HepG2 (cell line): ENCODE measurements around the gene ARMC5. TPM values are rescaled to one million over a fixed set of nuclear protein-coding genes. Genes with fewer than 3 reads are reported as not detected.

ENCODE experiments used
- CCDC6 ChIP-seq: sonication (generic); formaldehyde crosslinking; IDR thresholded peaks from 2 replicates; pipeline ENCODE4 v1.8.1; 2022; ENCODE audit warnings: mild to moderate bottlenecking, missing genetic modification reagents, moderate library complexity
- CREM ChIP-seq, 2 experiments: sonication (generic) in 1 of 2; formaldehyde crosslinking in 1 of 2; IDR thresholded peaks; 2 replicates each; pipeline versions ENCODE4 v1.4.0 to v1.6.1; 2016 to 2020; ENCODE audit warnings: antibody characterized with exemption in 1 of 2, mild to moderate bottlenecking in 1 of 2, missing genetic modification reagents in 1 of 2
- EEA1 ChIP-seq: sonication (generic); formaldehyde crosslinking; IDR thresholded peaks from 2 replicates; pipeline ENCODE4 v1.5.1; 2020; ENCODE audit warnings: mild to moderate bottlenecking, missing genetic modification reagents, borderline replicate concordance
- FOXK1 ChIP-seq: sonication (generic); formaldehyde crosslinking; IDR thresholded peaks from 2 replicates; pipeline ENCODE4 v1.4.0; 2020; ENCODE audit warnings: low read depth, missing genetic modification reagents, borderline replicate concordance
- HDAC2 ChIP-seq: sonication (generic); formaldehyde crosslinking; IDR thresholded peaks from 2 replicates; pipeline ENCODE4 v1.4.0; 2020; ENCODE audit warnings: missing genetic modification reagents
- PLRG1 ChIP-seq: fragments of 450-650 bp; conservative IDR thresholded peaks from 2 replicates; pipeline ENCODE4 v1.6.1; 2016
- RFX1 ChIP-seq: fragments of 450-650 bp; IDR thresholded peaks from 2 replicates; pipeline ENCODE4 v1.6.1; 2017
- RFX5 ChIP-seq: IDR thresholded peaks from 2 replicates; pipeline ENCODE4 v1.6.1; 2011; ENCODE audit warnings: low read depth, low read length, improper control_type of control experiment
- SMAD9 ChIP-seq: sonication (generic); formaldehyde crosslinking; IDR thresholded peaks from 2 replicates; pipeline ENCODE4 v1.5.1; 2020; ENCODE audit warnings: mild to moderate bottlenecking, missing genetic modification reagents
- THAP11 ChIP-seq: IDR thresholded peaks from 2 replicates; pipeline ENCODE4 v1.6.1; 2016; ENCODE audit warnings: missing biosample characterization, missing genetic modification reagents
- ZNF24 ChIP-seq: fragments of 450-650 bp; IDR thresholded peaks from 2 replicates; pipeline ENCODE4 v1.6.1; 2017; ENCODE audit warnings: antibody characterized with exemption, mild to moderate bottlenecking
- ZNF383 ChIP-seq: sonication (generic); formaldehyde crosslinking; IDR thresholded peaks from 2 replicates; pipeline ENCODE4 v1.4.0; 2020; ENCODE audit warnings: missing genetic modification reagents, mild to moderate bottlenecking, borderline replicate concordance
- ZNF460 ChIP-seq: sonication (generic); formaldehyde crosslinking; IDR thresholded peaks from 2 replicates; pipeline ENCODE4 v1.5.1; 2020; ENCODE audit warnings: missing genetic modification reagents, mild to moderate bottlenecking, borderline replicate concordance
- ZNF567 ChIP-seq: sonication (generic); formaldehyde crosslinking; IDR thresholded peaks from 2 replicates; pipeline ENCODE4 v1.8.1; 2023; ENCODE audit warnings: mild to moderate bottlenecking, missing genetic modification reagents, borderline replicate concordance
- ZNF747 ChIP-seq: sonication (generic); formaldehyde crosslinking; IDR thresholded peaks from 2 replicates; pipeline ENCODE4 v1.8.1; 2023; ENCODE audit warnings: missing genetic modification reagents, mild to moderate bottlenecking, borderline replicate concordance
- polyA plus RNA-seq, 8 experiments: library from polyadenylated mRNA; depleted of rRNA in 3 of 8; stranded (reverse) in 7 of 8; unstranded in 1 of 8; fragments of >200 nt; fragmentation: Illumina TruSeq in 4 of 8; extraction: Trizol in 4 of 8; gene quantifications; 2 replicates each; pipeline versions ENCODE4 v1.2.1 to v1.2.3, GENCODE V29; 2011 to 2016; ENCODE audit warnings: low read depth in 4 of 8, missing spikeins in 1 of 8, mixed read lengths in 1 of 8; ENCODE audit not compliant: insufficient read depth in 1 of 8
- total RNA-seq, 5 experiments: library from RNA; depleted of rRNA; stranded (reverse); fragments of >200 nt; fragmentation: Illumina TruSeq; extraction: Trizol; gene quantifications; 2 replicates each; pipeline ENCODE4 v1.2.3, GENCODE V29; 2016; ENCODE audit warnings: low read depth in 1 of 5
- TF ChIP-seq, protein P1 (sequence below), 2 experiments: sonication (generic) in 1 of 2; formaldehyde crosslinking in 1 of 2; IDR thresholded peaks; 2 replicates each; pipeline versions ENCODE4 v1.4.0 to v1.6.1; 2018 to 2020; ENCODE audit warnings: missing genetic modification reagents in 2 of 2, borderline replicate concordance in 1 of 2, low read depth in 1 of 2, mild to moderate bottlenecking in 1 of 2, missing biosample characterization in 1 of 2
- TF ChIP-seq, protein P2 (sequence below): sonication (generic); formaldehyde crosslinking; IDR thresholded peaks from 2 replicates; pipeline ENCODE4 v1.5.0; 2020; ENCODE audit warnings: missing genetic modification reagents
- TF ChIP-seq, protein P3 (sequence below): IDR thresholded peaks from 2 replicates; pipeline ENCODE4 v1.6.1; 2016
- TF ChIP-seq, protein P4 (sequence below): sonication (generic); formaldehyde crosslinking; IDR thresholded peaks from 2 replicates; pipeline ENCODE4 v1.4.0; 2020; ENCODE audit warnings: missing genetic modification reagents
- TF ChIP-seq, protein P5 (sequence below): sonication (generic); formaldehyde crosslinking; IDR thresholded peaks from 2 replicates; pipeline ENCODE4 v1.5.1; 2020; ENCODE audit warnings: missing genetic modification reagents, mild to moderate bottlenecking, borderline replicate concordance

ARMC5 gene
- total and polyA plus RNA-seq, 2 of the 13 experiments (the other 11 are each of a cell fraction or from before 2014, with no cell fraction given), result 10.8 to 22.3 TPM

DNA sequence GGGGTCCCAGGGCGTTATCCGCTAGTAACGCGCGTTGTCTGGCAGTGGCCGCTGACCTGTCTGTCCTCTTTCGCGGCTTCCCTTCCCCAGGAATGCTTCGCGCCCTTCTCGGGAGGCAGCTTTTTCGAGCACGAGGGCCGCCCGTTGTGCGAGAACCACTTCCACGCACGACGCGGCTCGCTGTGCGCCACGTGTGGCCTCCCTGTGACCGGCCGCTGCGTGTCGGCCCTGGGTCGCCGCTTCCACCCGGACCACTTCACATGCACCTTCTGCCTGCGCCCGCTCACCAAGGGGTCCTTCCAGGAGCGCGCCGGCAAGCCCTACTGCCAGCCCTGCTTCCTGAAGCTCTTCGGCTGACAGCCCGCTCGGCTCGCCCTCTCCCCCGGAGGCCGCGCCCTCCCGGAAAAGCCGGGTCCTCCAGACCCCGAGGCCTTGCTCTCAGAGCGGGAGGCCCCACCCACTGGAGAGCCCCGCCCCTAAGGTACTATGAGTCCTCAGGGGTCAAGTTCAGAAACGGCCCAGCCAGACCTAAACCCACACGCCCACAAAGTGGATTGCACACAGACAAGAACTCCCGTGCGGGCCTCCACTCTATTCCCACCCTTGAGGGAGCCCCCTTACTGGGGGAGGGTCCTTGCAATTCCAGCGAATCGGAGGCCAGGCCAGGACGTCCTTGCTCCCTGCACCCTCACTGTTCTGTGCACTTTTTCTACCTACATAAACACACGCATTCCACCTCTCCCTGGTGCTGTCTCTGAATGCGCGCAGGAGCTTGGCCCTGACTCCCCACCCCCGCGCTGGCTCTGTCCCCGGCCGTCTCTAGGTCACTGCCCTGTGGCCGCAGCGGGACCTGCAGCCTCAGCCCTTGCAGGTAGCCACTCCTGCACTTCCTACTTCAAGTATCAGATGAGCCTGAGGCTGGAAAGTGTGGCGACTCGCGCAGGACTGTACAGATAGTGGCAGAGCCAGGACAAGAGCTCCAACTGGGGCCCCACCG is 18.2 kb downstream of the ARMC5 start (continued):
- TF ChIP-seq, protein P1, sequence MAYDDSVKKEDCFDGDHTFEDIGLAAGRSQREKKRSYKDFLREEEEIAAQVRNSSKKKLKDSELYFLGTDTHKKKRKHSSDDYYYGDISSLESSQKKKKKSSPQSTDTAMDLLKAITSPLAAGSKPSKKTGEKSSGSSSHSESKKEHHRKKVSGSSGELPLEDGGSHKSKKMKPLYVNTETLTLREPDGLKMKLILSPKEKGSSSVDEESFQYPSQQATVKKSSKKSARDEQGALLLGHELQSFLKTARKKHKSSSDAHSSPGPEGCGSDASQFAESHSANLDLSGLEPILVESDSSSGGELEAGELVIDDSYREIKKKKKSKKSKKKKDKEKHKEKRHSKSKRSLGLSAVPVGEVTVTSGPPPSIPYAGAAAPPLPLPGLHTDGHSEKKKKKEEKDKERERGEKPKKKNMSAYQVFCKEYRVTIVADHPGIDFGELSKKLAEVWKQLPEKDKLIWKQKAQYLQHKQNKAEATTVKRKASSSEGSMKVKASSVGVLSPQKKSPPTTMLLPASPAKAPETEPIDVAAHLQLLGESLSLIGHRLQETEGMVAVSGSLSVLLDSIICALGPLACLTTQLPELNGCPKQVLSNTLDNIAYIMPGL (CRISPR knock-in tag; IDR thresholded peaks at IDR 0.05; ENCODE audit: borderline replicate concordance in 1 of 2, low read depth in 1 of 2), result peak; percentile 74 to 89
- TF ChIP-seq THAP11 (CRISPR knock-in tag) (peak; percentile 53), ZNF383 (CRISPR knock-in tag) (peak; percentile 89; the same call in 1 of the 2 replicates), HDAC2 (CRISPR knock-in tag) (no peak; the same call in none of the 2 replicates), CREM (IDR thresholded peaks at IDR 0.05) (peak; percentile 60; the same call in 1 of the 2 replicates), CREM (CRISPR knock-in tag; IDR thresholded peaks at IDR 0.05) (no peak), CCDC6 (CRISPR knock-in tag) (peak; percentile 40; the same call in 1 of the 2 replicates), RFX1 (no peak), RFX5 (no peak), ZNF460 (no peak), ZNF24 (no peak), ZNF567 (peak; percentile 39; the same call in 1 of the 2 replicates), ZNF747 (CRISPR knock-in tag) (no peak), FOXK1 (peak; percentile 51), PLRG1 (no peak), SMAD9 (no peak), EEA1 (0 out of 2 replicates have a peak, but pooled peaks have one; percentile 70)
- TF ChIP-seq, protein P2, sequence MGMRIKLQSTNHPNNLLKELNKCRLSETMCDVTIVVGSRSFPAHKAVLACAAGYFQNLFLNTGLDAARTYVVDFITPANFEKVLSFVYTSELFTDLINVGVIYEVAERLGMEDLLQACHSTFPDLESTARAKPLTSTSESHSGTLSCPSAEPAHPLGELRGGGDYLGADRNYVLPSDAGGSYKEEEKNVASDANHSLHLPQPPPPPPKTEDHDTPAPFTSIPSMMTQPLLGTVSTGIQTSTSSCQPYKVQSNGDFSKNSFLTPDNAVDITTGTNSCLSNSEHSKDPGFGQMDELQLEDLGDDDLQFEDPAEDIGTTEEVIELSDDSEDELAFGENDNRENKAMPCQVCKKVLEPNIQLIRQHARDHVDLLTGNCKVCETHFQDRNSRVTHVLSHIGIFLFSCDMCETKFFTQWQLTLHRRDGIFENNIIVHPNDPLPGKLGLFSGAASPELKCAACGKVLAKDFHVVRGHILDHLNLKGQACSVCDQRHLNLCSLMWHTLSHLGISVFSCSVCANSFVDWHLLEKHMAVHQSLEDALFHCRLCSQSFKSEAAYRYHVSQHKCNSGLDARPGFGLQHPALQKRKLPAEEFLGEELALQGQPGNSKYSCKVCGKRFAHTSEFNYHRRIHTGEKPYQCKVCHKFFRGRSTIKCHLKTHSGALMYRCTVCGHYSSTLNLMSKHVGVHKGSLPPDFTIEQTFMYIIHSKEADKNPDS, result peak; percentile 89; the same call in 1 of the 2 replicates
- TF ChIP-seq, protein P3, sequence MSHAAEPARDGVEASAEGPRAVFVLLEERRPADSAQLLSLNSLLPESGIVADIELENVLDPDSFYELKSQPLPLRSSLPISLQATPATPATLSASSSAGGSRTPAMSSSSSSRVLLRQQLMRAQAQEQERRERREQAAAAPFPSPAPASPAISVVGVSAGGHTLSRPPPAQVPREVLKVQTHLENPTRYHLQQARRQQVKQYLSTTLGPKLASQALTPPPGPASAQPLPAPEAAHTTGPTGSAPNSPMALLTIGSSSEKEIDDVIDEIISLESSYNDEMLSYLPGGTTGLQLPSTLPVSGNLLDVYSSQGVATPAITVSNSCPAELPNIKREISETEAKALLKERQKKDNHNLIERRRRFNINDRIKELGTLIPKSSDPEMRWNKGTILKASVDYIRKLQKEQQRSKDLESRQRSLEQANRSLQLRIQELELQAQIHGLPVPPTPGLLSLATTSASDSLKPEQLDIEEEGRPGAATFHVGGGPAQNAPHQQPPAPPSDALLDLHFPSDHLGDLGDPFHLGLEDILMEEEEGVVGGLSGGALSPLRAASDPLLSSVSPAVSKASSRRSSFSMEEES (CRISPR knock-in tag), result no peak; the same call in 1 of the 2 replicates
- TF ChIP-seq, protein P4, sequence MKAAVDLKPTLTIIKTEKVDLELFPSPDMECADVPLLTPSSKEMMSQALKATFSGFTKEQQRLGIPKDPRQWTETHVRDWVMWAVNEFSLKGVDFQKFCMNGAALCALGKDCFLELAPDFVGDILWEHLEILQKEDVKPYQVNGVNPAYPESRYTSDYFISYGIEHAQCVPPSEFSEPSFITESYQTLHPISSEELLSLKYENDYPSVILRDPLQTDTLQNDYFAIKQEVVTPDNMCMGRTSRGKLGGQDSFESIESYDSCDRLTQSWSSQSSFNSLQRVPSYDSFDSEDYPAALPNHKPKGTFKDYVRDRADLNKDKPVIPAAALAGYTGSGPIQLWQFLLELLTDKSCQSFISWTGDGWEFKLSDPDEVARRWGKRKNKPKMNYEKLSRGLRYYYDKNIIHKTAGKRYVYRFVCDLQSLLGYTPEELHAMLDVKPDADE (CRISPR knock-in tag), result no peak
- TF ChIP-seq, protein P5, sequence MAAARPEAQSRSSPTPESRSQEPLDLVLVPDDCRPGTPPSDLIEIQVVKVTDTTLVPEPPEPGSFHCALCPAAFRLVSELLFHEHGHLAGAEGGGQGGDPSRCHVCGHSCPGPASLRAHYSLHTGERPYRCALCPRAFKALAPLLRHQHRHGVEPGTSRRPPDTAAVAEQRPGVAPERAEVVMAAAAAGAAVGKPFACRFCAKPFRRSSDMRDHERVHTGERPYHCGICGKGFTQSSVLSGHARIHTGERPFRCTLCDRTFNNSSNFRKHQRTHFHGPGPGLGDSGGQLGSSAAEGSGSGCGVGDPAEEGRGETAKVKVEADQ, result 0 out of 2 replicates have a peak, but pooled peaks have one; percentile 26
